ENCODE results near the gene RAD54L2. TPM values are rescaled to one million over a fixed set of nuclear protein-coding genes. Genes with fewer than 3 reads are reported as not detected.

RAD54L2 gene, protein sequence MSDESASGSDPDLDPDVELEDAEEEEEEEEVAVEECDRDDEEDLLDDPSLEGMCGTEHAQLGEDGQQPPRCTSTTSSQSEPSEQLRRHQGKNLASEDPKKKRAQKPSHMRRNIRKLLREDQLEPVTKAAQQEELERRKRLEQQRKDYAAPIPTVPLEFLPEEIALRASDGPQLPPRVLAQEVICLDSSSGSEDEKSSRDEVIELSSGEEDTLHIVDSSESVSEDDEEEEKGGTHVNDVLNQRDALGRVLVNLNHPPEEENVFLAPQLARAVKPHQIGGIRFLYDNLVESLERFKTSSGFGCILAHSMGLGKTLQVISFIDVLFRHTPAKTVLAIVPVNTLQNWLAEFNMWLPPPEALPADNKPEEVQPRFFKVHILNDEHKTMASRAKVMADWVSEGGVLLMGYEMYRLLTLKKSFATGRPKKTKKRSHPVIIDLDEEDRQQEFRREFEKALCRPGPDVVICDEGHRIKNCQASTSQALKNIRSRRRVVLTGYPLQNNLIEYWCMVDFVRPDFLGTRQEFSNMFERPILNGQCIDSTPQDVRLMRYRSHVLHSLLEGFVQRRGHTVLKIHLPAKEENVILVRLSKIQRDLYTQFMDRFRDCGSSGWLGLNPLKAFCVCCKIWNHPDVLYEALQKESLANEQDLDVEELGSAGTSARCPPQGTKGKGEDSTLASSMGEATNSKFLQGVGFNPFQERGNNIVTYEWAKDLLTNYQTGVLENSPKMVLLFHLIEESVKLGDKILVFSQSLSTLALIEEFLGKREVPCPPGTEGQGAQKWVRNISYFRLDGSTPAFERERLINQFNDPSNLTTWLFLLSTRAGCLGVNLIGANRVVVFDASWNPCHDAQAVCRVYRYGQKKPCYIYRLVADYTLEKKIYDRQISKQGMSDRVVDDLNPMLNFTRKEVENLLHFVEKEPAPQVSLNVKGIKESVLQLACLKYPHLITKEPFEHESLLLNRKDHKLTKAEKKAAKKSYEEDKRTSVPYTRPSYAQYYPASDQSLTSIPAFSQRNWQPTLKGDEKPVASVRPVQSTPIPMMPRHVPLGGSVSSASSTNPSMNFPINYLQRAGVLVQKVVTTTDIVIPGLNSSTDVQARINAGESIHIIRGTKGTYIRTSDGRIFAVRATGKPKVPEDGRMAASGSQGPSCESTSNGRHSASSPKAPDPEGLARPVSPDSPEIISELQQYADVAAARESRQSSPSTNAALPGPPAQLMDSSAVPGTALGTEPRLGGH (N-terminal part only)
- polyA plus RNA-seq (2013, experiment 1 of 2) = 10.0 TPM
- polyA plus RNA-seq (2013, experiment 2 of 2) = 9.9 TPM

DNA sequence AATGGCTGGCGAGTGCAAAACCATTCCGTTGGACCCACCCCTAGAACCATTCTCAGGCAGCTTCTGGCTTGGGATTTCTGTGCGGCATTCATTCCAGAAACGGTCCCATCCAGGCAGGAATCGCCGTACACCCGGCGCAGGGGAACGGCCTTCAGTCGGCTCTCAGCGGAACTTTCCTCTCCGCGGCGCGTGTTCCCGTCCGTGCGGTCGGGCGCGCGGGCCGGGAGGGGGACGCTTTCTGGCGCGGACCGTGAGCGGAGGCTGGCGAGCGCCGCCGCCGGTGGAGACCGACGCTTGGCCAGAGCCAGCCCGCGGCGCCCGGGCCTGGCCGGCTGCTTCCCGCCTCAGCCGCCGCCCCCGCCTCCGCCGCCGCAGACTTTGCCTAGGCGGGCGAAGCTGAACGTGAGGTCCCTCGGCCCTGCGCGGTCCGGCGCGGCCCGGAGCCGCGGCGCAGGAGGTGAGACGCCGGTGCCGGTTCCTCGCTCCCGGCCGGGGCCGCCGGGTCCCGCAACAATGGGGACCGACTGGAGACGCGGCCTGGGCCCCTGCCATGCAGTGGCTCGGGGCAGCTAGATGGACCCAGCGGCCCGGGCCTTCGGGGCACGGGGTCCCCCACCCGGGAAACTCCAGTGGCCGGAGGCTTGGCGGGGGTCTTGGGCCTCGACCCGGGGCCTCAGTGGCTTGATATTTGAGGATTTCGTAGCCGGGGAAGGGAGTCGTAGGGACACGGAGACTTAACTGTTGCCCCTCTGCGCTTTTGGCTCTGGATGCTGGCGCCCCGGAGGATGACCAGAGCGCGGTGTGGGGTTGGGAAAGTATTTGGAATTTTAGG, at the start of gene RAD54L2:
Gene RAD54L2 (plus strand): TSS at position 261 of the 832 bp plus-strand sequence. CDS start 51,702 bp downstream, outside the sequence.
- no CpG with 5 or more reads among the region's 91 CpGs for WGBS (ENCODE audit: extremely low coverage, insufficient coverage, low lambda C conversion rate)

DNA sequence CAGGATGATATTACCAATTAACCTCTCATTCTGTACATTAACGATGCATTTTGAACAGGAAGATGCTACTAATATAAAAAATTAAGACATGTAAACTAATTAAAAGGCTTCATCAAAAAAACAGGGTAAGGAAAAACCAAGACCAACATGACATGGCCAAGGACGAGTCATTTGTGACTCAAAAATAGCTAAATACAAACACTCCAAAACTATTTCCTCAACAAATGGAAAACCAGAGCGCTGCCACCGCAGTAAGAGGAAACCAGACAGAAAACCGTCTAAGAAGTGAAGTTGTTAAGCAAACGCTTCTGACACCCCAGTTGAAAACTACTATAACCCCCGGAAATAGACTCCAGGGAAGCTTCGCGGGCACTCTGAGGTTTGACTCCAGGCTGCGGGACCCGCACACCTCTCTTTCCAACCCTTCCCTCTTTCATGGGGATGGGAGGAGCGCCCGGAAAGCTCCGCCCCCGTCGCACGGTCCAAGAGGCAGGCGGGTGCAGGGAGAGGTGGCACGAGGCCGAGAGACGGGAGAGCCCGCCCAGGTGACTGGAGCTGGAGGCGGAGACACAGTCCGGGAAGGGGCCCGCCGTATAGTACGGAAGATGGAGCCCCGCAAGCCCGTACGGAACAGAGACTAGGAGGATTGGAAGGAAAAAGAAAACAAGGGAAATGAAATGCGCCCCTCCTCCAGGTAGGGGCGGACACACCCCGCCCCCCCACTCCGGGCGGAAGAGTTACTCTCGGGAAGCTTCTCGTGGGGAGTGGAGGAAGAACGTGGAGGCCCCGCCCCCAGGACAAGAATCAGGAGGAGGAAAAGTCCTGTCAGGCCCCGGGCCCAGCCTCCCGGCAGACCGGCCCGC, 39.4 kb upstream of the RAD54L2 start:
- H2BK15ac ChIP-seq (replicated peaks; ENCODE audit: low read depth) = no peak overlapping the region
- H3K23ac ChIP-seq (ENCODE audit: low read length) = no peak overlapping the region
- H3K4me3 ChIP-seq (ENCODE audit: low read length) = peak overlapping the region; percentile 85
- H4K8ac ChIP-seq (ENCODE audit: low read depth, low read length) = peak overlapping the region; percentile 99
- H4K5ac ChIP-seq (ENCODE audit: low read length) = no peak overlapping the region
- no peaks in the 10 kb centered on the region for H3K36me3 ChIP-seq (ENCODE audit: control insufficient read depth, insufficient read depth, low read length)
- peak overlapping the region; percentile 81 for H3K9ac ChIP-seq (ENCODE audit: low read length)
- peak overlapping the region; percentile 89 for H3K18ac ChIP-seq (ENCODE audit: low read length)
- no peaks in the 10 kb centered on the region for H3K79me1 ChIP-seq (ENCODE audit: low read length)
- H3K4ac ChIP-seq (ENCODE audit: low read depth, low read length) = no peak overlapping the region
- no peaks in the 10 kb centered on the region for H3K27me3 ChIP-seq (ENCODE audit: insufficient read depth, low read length, poor library complexity)
- H3K4me2 ChIP-seq (ENCODE audit: low read length) = peak overlapping the region; percentile 67
- peak; percentile 98 for DNase-seq
- no peak overlapping the region for H2AK5ac ChIP-seq (ENCODE audit: low read length)
- H2BK120ac ChIP-seq (ENCODE audit: low read depth, low read length) = no peak overlapping the region
- peak overlapping the region; percentile 92 for H3K56ac ChIP-seq (ENCODE audit: low read length)
- no peak overlapping the region for H2BK5ac ChIP-seq (ENCODE audit: low read length)
- no CpG with 5 or more reads among the region's 43 CpGs for WGBS (ENCODE audit: extremely low coverage, insufficient coverage, low lambda C conversion rate)
- no peaks in the 10 kb centered on the region for H3K4me1 ChIP-seq (ENCODE audit: control insufficient read depth, low read depth, low read length)
- peak overlapping the region; percentile 96 for H3K27ac ChIP-seq (ENCODE audit: low read depth, low read length)
- peaks cover 13% of the 10 kb centered on the region for H3K79me2 ChIP-seq (ENCODE audit: control insufficient read depth, insufficient read depth, low read length)

More for the DNA sequence above, at the start of gene RAD54L2:
- Histone ChIP-seq H3K4me1 (ENCODE audit: control insufficient read depth, low read depth, low read length) (peaks cover 3% of the 10 kb centered on the region), H2BK5ac (ENCODE audit: low read length) (no peak within 1 kb of the TSS), H4K5ac (ENCODE audit: low read length) (peak within 1 kb of the TSS; percentile 77), H2AK5ac (ENCODE audit: low read length) (no peak within 1 kb of the TSS), H2BK120ac (ENCODE audit: low read depth, low read length) (peak within 1 kb of the TSS; percentile 79), H3K36me3 (ENCODE audit: control insufficient read depth, insufficient read depth, low read length) (no peaks in the 10 kb centered on the region), H3K9ac (ENCODE audit: low read length) (peak within 1 kb of the TSS; percentile 53), H3K79me1 (ENCODE audit: low read length) (peaks cover 10% of the 10 kb centered on the region), H3K4me3 (ENCODE audit: low read length) (peak within 1 kb of the TSS; percentile 14), H2BK15ac (replicated peaks; ENCODE audit: low read depth) (no peak within 1 kb of the TSS), H3K4ac (ENCODE audit: low read depth, low read length) (peak within 1 kb of the TSS; percentile 84), H3K56ac (ENCODE audit: low read length) (peak within 1 kb of the TSS; percentile 97), H3K4me2 (ENCODE audit: low read length) (peak within 1 kb of the TSS; percentile 92), H3K79me2 (ENCODE audit: control insufficient read depth, insufficient read depth, low read length) (peaks cover 17% of the 10 kb centered on the region), H3K27me3 (ENCODE audit: insufficient read depth, low read length, poor library complexity) (no peaks in the 10 kb centered on the region), H4K8ac (ENCODE audit: low read depth, low read length) (peak within 1 kb of the TSS; percentile 43), H3K18ac (ENCODE audit: low read length) (peak within 1 kb of the TSS; percentile 88), H3K27ac (ENCODE audit: low read depth, low read length) (peak within 1 kb of the TSS; percentile 86), H3K23ac (ENCODE audit: low read length) (peak within 1 kb of the TSS; percentile 83)
- DNase-seq = peak; percentile 85

DNA sequence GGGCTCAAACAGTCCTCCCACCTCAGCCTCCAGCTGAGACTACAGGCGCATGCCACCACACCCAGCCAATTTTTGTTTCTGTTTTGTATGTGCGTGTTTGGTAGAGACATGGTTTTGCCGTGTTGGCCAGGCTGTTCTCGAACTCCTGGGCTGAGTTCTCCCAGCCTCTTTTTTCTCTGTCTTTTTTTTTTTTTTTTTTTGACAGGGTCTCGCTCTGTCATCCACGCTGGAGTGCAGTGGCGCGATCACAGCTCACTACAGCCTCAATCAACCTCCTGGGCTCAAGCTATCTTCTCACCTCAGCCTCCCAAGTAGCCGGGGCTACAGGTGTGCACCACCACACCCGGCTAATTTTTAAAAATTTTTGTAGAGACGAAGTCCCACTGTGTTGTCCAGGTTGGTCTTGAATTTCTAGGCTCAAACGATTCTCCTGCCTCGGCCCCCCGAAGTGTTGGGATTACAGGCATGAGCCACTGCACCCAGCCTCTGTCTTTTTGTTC, 37.8 kb upstream of the RAD54L2 start:
- Histone ChIP-seq H4K8ac (ENCODE audit: low read depth, low read length) (no peak overlapping the region), H3K4me2 (ENCODE audit: low read length) (no peak overlapping the region), H3K79me2 (ENCODE audit: control insufficient read depth, insufficient read depth, low read length) (peaks cover 13% of the 10 kb centered on the region), H3K27ac (ENCODE audit: low read depth, low read length) (no peak overlapping the region), H3K56ac (ENCODE audit: low read length) (peak overlapping the region; percentile 57), H2AK5ac (ENCODE audit: low read length) (no peak overlapping the region), H3K27me3 (ENCODE audit: insufficient read depth, low read length, poor library complexity) (no peaks in the 10 kb centered on the region), H3K36me3 (ENCODE audit: control insufficient read depth, insufficient read depth, low read length) (no peaks in the 10 kb centered on the region), H3K79me1 (ENCODE audit: low read length) (no peaks in the 10 kb centered on the region), H3K4me3 (ENCODE audit: low read length) (no peak overlapping the region), H3K18ac (ENCODE audit: low read length) (no peak overlapping the region), H3K9ac (ENCODE audit: low read length) (peak overlapping the region; percentile 58), H2BK5ac (ENCODE audit: low read length) (no peak overlapping the region), H4K5ac (ENCODE audit: low read length) (no peak overlapping the region), H3K4ac (ENCODE audit: low read depth, low read length) (peak overlapping the region; percentile 2), H2BK15ac (replicated peaks; ENCODE audit: low read depth) (no peak overlapping the region), H2BK120ac (ENCODE audit: low read depth, low read length) (no peak overlapping the region), H3K4me1 (ENCODE audit: control insufficient read depth, low read depth, low read length) (no peaks in the 10 kb centered on the region), H3K23ac (ENCODE audit: low read length) (no peak overlapping the region)
- DNase-seq = no peak
- no CpG with 5 or more reads among the region's 14 CpGs for WGBS (ENCODE audit: extremely low coverage, insufficient coverage, low lambda C conversion rate)

DNA sequence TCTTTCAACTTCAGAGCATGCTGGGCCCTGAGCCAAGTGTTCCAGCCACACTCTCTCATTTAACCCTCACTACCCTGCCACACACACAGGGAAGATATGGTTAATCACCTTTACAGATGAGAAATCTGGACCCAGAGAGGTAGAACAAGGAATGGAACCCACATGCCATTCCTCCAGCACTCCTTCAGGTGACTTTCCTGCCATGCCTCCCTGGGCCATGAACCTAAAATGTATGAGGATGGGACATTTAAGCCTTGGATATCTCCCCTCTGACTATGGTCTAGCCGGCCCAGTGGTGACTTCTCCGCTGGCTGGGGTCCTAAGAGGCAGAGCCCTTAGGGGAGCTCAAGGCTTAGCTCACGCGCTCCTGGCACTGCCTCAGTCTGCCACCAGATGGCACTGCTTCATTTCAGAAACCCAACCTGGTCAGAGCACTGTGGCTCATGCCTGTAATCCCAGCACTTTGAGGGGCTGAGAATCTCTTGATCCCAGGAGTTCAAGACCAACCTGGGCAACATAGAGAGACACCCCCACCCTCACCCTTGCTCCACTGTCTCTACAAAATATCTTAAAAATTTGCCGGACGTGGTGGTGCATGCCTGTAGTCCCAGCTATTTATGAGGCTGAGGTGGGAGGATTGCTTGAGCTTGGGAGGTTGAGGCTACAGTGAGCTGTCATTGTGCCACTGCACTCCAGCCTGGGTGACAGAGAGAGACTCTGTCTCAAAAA, 36.5 kb upstream of the RAD54L2 start:
- Histone ChIP-seq H3K79me1 (ENCODE audit: low read length) (no peaks in the 10 kb centered on the region), H2BK15ac (replicated peaks; ENCODE audit: low read depth) (no peak overlapping the region), H3K4me1 (ENCODE audit: control insufficient read depth, low read depth, low read length) (no peaks in the 10 kb centered on the region), H3K27ac (ENCODE audit: low read depth, low read length) (no peak overlapping the region), H4K5ac (ENCODE audit: low read length) (no peak overlapping the region), H3K18ac (ENCODE audit: low read length) (no peak overlapping the region), H3K9ac (ENCODE audit: low read length) (no peak overlapping the region), H2AK5ac (ENCODE audit: low read length) (peak overlapping the region; percentile 45), H3K4me2 (ENCODE audit: low read length) (no peak overlapping the region), H2BK120ac (ENCODE audit: low read depth, low read length) (no peak overlapping the region), H4K8ac (ENCODE audit: low read depth, low read length) (no peak overlapping the region), H3K27me3 (ENCODE audit: insufficient read depth, low read length, poor library complexity) (no peaks in the 10 kb centered on the region), H3K4ac (ENCODE audit: low read depth, low read length) (no peak overlapping the region), H3K79me2 (ENCODE audit: control insufficient read depth, insufficient read depth, low read length) (peaks cover 8% of the 10 kb centered on the region), H3K36me3 (ENCODE audit: control insufficient read depth, insufficient read depth, low read length) (no peaks in the 10 kb centered on the region), H2BK5ac (ENCODE audit: low read length) (no peak overlapping the region), H3K4me3 (ENCODE audit: low read length) (no peak overlapping the region), H3K56ac (ENCODE audit: low read length) (peak overlapping the region; percentile 18), H3K23ac (ENCODE audit: low read length) (no peak overlapping the region)
- WGBS (ENCODE audit: extremely low coverage, insufficient coverage, low lambda C conversion rate) = no CpG with 5 or more reads among the region's 6 CpGs
- DNase-seq = peak; percentile 87
